GM18526 (cell line): ENCODE data around the gene TRIM39.

Experiments
- POLR2A ChIP-seq: IDR thresholded peaks from 3 replicates; pipeline ENCODE4 v1.6.1; 2011; ENCODE audit not compliant: insufficient read length; ENCODE audit errors: extremely low read depth

The TRIM39 gene

GRCh38 chr6:30326526-30327231, at the start of gene TRIM39:
TRIM39 (plus strand) TSS chr6:30326927; CDS start chr6:30329318, 2,391 bp downstream.
- TF ChIP-seq POLR2A = peak; percentile 68

GRCh38 chr6:30282522-30282921, 44.2 kb upstream of the TRIM39 start:
- no peak for TF ChIP-seq POLR2A

DNA sequence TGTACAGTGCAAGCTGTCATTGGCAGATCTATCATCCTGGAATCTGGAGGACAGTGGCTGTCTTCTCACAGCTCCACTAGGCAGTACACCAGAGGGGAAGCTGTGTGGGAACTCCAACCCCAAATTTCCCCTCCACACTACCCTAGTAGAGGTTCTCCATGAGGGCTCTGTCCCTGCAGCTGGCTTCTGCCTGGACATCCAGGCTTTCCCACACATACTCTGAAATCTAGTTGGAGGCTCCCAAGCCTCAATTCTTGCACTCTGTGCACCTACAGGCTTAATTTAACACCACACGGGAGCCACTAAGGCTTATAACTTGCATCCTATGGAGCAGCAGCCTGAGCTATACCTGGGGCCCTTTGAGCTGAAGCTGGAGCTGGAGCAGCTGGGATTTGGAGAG, 43.0 kb upstream of the TRIM39 start:
- TF ChIP-seq POLR2A = no peak

DNA sequence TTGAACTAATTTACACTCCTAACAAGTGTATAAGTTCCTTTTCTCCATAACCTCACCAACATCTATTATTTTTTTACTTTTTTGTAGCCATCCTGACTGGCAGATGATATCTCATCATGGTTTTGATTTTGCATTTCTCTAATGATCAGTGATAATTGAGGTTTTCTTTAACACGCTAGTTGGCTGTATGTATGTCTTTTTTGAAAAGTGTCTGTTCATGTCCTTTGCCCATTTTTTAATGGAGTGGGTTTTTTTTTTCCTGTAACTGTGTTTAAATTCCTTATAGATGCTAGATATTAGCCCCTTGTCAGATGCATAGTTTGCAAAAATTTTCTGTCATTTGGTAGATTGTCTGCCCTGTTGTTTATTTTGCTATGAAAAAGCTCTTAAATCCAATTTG, 39.6 kb upstream of the TRIM39 start:
- TF ChIP-seq POLR2A = no peak

DNA sequence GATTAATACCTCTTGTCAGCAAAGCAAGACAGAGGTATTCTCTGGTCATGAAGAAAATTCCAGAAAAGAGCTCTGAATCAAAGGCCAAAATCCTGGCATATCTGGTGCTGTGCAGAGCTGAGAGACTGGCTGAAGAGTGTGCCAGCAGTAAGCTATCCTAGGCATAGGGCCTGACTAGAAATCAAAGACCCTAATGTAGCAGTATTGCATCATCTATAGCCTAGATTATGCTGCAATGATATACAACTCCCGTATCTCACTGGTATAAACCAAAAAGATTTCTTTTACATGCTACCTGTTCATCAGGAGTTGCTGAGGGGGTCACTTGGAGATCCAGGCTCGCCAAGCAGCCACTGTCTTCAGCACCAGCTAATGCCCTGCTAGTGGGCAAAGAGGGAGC, 30.9 kb upstream of the TRIM39 start:
- no peak for TF ChIP-seq POLR2A

DNA sequence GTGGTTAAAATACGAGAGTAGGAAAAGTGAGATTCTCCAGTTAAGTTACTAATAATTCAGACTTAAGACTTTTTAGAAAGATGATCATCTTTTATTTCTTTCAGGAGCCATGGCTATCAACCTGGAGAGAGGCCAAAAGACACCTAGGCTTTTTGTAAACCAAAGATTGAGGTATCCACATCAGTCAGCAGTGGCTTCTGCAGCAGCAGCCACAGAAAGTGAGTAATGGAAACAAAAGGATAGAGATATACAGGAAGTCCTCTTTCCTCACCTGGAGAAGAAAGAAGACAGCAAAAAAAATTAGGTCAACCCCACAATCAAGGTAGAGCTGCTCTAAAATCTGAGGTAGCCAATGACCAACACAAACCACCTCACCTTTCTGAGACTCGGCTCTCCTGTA, 22.7 kb upstream of the TRIM39 start:
- no peak for TF ChIP-seq POLR2A

GRCh38 chr6:30311101-30311500, 15.6 kb upstream of the TRIM39 start:
- TF ChIP-seq POLR2A = no peak

- no peak for TF ChIP-seq POLR2A
These were observed 15.1 kb upstream of the TRIM39 start for GRCh38 chr6:30311671-30312070.

GRCh38 chr6:30312266-30312665, 14.5 kb upstream of the TRIM39 start:
- no peak for TF ChIP-seq POLR2A

GRCh38 chr6:30312676-30313321, 13.9 kb upstream of the TRIM39 start:
- no peak for TF ChIP-seq POLR2A

DNA sequence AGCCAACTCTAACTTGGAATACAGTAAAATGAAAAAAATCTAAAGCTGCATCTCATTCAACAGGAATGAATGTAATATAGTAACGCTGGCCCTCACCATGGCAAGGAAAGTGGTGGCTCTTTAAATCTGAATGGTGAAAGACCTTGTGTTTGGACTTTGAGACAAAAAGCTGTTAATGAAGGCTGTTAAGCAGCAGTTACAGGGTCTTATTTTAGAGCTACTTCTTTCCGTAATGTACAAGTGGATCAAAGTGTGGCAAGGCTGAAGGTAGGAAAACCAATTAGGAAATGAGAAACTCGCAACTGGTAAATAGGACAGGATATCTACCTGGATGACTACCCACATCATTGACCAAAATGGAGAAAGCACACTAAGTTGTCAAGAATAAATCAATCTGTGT, 11.6 kb upstream of the TRIM39 start:
- no peak for TF ChIP-seq POLR2A

GRCh38 chr6:30317913-30318589, 8.7 kb upstream of the TRIM39 start:
- TF ChIP-seq POLR2A = no peak

DNA sequence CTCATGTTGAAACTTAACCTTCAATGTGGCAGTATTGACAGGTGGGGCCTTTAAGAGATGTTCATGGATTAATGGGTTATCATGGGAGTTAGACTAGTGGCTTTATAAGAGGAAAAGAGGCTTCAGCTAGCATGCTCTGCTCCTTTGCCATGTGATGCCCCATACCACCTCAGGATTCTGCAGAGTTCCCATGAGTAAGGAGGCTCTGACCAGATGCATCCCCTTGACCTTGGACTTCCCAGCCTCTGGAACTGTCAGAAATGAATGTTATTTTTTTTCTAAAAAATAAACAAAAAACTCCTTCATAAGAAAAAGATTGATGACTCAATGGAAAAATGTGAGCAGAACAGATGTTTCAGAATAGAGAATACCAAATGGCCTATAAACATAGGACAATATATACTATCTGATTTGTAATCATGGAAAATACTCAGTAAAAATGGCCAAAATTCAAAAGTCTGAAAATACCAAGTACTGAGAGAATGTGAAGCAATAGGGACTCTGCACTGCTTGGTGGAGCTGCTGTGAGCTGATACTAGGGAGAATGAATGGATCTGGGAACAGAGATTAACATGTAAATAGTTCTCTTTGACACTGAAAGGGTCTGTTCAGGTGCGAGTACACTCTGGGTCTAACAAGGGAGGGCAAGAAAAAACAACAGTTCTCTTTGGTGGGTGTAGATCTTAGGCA, 7.4 kb upstream of the TRIM39 start:
- no peak for TF ChIP-seq POLR2A

GRCh38 chr6:30321692-30322388, 4.9 kb upstream of the TRIM39 start:
- TF ChIP-seq POLR2A = no peak

GRCh38 chr6:30322527-30323501, 3.9 kb upstream of the TRIM39 start:
- no peak for TF ChIP-seq POLR2A

DNA sequence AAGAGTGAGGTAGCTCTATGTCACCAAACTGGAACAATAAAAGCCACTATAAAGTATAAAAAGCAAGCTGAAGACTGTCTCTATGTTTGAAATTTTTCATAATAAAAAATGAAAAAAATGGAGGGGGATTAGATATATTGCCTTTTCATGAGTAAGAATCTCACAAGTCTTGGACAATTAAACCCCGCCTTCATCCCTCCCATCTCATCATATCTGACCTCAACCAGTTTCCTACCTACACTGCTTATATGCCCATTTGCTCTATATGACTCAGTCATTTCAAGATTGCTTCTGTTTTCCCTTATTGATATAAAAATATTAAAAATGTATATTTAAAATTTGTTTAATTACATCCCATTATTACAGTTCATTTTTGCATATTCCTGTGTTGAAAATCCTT, 2.9 kb upstream of the TRIM39 start:
- TF ChIP-seq POLR2A = no peak
